Erythroblast (primary cell): ENCODE measurements around the gene UBE2U.
"Not testable (repeated sequence)": the region's sequence is repeated elsewhere in the genome, so short reads cannot be mapped to it uniquely, and the experiment has no call there.

Source experiments
- DNase-seq, 2 experiments: peaks; one replicate each; lab custom pipeline; 2025; lab: John Stamatoyannopoulos, UW
- GATA1 ChIP-seq: IDR thresholded peaks from 2 replicates; pipeline ENCODE4 v1.6.1; 2011; ENCODE audit warnings: low read depth, mild to moderate bottlenecking, control low read depth, low read length, moderate library complexity
- POLR2A ChIP-seq: IDR thresholded peaks from 2 replicates; pipeline ENCODE4 v1.6.1; 2011; ENCODE audit warnings: mild to moderate bottlenecking, low read length

The UBE2U gene

GRCh38 chr1:64199154-64199553, 4.3 kb upstream of the UBE2U start:
- TF ChIP-seq POLR2A (no peak), GATA1 (no peak)
- no peak for DNase-seq

GRCh38 chr1:64200064-64200463, 3.4 kb upstream of the UBE2U start:
- DNase-seq: no peak
- TF ChIP-seq POLR2A: no peak
- TF ChIP-seq GATA1: no peak

- no peak for TF ChIP-seq POLR2A
- no peak for TF ChIP-seq GATA1
- no peak for DNase-seq
Observed at GRCh38 chr1:64209221-64209620, 5.8 kb downstream of the UBE2U start.

- no peak for DNase-seq
- TF ChIP-seq POLR2A: no peak
- no peak for TF ChIP-seq GATA1
Observed at GRCh38 chr1:64212031-64212430, 8.6 kb downstream of the UBE2U start.

- DNase-seq: no peak
- TF ChIP-seq GATA1 (no peak), POLR2A (no peak)
Observed at GRCh38 chr1:64215576-64215975, 12.2 kb downstream of the UBE2U start.

GRCh38 chr1:64220241-64220640, 16.8 kb downstream of the UBE2U start:
- TF ChIP-seq GATA1: no peak
- no peak for TF ChIP-seq POLR2A
- no peak for DNase-seq

- TF ChIP-seq GATA1: no peak
- no peak for TF ChIP-seq POLR2A
- no peak for DNase-seq
Observed at GRCh38 chr1:64223329-64224151, 20.1 kb downstream of the UBE2U start.

GRCh38 chr1:64224236-64224635, 20.8 kb downstream of the UBE2U start:
- DNase-seq: not testable (repeated sequence)

- no peak for TF ChIP-seq POLR2A
- no peak for TF ChIP-seq GATA1
- DNase-seq: no peak
Observed at GRCh38 chr1:64228167-64228957, 24.9 kb downstream of the UBE2U start.

GRCh38 chr1:64229307-64229706, 25.9 kb downstream of the UBE2U start:
- TF ChIP-seq GATA1: no peak
- no peak for TF ChIP-seq POLR2A
- DNase-seq: no peak

GRCh38 chr1:64231153-64231552, 27.7 kb downstream of the UBE2U start:
- TF ChIP-seq GATA1: no peak
- DNase-seq: no peak

GRCh38 chr1:64231654-64232053, 28.2 kb downstream of the UBE2U start:
- TF ChIP-seq GATA1: no peak
- TF ChIP-seq POLR2A: no peak
- DNase-seq: no peak

- no peak for TF ChIP-seq GATA1
- TF ChIP-seq POLR2A: no peak
- DNase-seq: no peak
Observed at GRCh38 chr1:64234714-64235113, 31.3 kb downstream of the UBE2U start.

GRCh38 chr1:64235181-64235580, 31.8 kb downstream of the UBE2U start:
- TF ChIP-seq GATA1 (no peak), POLR2A (no peak)
- no peak for DNase-seq

- no peak for DNase-seq
Observed at GRCh38 chr1:64235910-64236309, 32.5 kb downstream of the UBE2U start.

More at GRCh38 chr1:64235910-64236309, 32.5 kb downstream of the UBE2U start:
- no peak for TF ChIP-seq POLR2A
- no peak for TF ChIP-seq GATA1
